Kasumi-1 (cell line): ENCODE results near the gene NANOGP8.
"Not testable (repeated sequence)": the region's sequence is repeated elsewhere in the genome, so short reads cannot be mapped to it uniquely, and the experiment has no call there.

Experiments used
- DNase-seq, 2 experiments: peaks; one replicate each; lab custom pipeline; 2025; lab: John Stamatoyannopoulos, UW

NANOGP8 gene

DNA sequence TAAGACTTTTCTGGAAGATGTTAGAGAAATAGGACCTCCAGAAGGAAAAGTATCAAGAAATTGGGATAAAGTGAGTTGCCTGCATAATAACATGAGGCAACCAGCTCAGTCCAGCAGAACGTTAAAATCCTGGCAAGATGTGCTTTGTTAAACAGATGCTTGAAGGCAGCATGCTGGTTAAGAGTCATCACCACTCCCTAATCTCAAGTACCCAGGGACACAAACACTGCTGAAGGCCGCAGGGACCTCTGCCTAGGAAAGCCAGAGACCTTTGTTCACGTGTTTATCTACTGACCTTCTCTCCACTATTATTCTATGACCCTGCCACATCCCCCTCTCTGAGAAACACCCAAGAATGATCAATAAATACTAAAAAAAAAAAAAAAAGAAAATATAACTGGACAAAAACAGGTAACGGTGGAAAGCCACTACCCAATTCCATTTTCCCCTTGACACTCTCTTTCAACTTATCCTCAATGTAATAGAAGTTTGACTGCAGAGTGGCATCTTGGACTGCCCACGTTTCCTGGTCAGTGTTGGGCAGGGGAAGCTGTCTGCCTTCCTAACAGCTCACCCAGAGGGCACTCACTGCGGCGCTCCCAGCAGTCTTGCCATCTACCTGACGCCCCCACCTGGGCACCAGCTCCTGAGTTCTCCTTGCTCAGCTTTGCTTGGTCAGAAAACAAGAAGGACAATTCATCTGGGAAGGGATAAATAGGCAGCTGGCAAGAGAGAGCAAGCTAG is at the start of gene NANOGP8:
TSS of gene NANOGP8 (minus strand) at position 120 of the 744 bp plus-strand sequence. CDS start 185 bp downstream, outside the sequence.
- not testable (repeated sequence) for DNase-seq

GRCh38 chr15:35134299-35134698 is 49.2 kb upstream of the NANOGP8 start:
- no peak for DNase-seq

DNA sequence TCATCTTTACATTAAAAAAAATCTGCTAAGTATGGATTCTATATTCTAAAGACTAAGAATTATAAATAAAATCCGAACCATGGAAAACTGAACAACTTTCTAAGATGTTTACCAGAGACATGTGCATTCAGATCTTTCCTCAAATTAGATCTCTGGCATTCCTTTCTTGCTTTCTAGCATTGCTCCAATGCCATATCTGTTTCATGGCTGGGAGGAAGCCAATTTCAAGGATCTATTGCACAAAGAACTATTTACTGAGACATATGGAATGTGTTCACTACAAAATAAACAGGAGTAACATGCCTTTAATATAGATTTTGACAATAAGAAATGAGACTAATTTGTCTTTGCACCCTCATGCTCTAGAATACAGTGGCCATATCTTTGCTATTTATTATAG is 45.1 kb upstream of the NANOGP8 start:
- no peak for DNase-seq

DNA sequence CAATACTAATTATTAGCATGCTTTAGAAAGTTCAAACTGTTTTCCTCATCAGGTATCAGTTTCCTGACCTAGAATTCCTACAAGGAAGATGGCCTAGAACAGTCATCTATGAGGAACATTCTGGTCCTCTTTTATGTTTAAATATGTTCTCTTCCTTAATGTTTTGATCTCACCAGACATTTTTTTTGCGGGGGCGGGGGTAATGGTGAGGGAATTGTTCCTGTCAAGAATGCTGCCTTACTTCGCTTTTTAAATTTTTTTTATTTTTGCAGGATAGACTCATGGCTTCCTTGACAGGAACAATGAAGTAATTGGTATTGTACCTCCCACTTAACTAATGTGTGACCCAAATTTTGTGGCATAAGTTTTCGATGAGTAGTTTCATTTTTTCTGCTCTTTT is 44.3 kb upstream of the NANOGP8 start:
- DNase-seq: no peak

- DNase-seq: no peak
Measured at GRCh38 chr15:35127717-35128116, 42.6 kb upstream of the NANOGP8 start.

GRCh38 chr15:35126236-35126635 is 41.1 kb upstream of the NANOGP8 start:
- DNase-seq: no peak

DNA sequence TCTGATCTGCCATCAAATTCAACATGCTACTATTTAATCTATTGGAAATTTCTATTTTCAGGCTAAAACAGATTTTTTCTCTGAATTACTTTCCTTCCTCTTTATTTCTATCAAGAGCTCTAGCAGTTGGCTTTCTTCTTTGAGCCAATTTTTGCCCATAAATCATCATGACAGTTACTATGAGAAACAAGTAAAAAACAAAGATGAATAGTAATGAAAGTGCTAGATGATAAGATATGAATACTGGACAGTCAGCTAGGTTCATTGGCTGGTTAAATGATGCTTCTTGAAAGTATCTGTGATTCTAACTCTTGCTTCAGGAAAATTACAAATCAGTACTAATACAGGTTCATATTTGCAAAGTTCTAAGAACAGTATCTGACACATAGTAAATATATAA is 38.6 kb upstream of the NANOGP8 start:
- no peak for DNase-seq

- DNase-seq: no peak
Measured at GRCh38 chr15:35121611-35122359, 36.7 kb upstream of the NANOGP8 start.

DNA sequence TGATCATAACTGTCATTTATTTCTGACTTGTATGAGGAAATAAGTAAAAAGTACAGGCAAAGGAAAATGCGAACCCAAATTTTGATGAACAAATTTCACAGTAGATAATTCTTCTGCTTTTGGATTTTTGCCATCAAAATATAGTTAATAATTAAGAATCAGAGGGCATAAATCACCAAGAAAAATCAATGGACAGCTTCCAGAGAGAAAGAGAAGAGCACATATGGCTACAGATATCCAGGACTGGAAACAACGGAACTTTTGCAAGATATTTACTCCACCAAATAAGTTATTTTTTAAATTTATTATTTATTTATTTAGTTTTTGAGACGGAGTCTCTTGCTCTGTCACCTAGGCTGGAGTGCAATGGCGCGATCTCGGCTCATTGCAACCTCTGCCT is 35.1 kb upstream of the NANOGP8 start:
- no peak for DNase-seq

- DNase-seq: no peak
Measured at GRCh38 chr15:35118960-35119359, 33.9 kb upstream of the NANOGP8 start.

DNA sequence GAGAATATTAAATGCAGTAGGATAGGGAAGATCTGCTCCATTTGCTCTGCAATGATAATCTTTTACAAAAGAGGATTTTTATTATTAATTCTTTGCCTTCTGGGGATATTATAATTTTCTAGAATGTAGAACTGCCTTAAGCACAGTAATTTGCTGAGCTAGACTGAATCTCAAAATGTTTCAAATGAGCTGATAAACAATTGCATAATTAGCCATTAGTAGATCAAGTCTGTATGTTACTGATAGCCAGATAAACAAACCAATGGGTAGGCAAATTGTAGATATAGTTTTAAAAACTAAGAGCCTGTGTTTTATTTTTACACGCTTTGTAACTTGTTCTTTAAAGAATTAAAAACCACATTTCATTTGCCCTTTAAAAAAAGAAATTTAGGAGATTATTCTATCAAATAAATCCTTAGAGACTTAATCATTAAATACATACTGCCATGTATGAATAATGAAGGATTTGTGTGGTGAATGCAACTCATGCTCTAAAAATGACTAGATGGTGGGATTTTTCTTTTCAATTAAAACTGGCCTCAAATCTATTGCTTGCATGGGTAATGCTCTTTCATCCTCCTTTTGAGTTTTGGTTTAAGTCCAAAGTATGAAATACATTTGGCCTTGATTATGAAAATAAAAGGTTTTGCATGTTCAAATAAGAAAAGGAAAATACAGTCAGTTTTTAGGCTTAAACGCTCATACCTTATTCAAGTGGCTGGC is 32.6 kb upstream of the NANOGP8 start:
- no peak for DNase-seq

GRCh38 chr15:35115155-35115725 is 30.1 kb upstream of the NANOGP8 start:
- no peak for DNase-seq

DNA sequence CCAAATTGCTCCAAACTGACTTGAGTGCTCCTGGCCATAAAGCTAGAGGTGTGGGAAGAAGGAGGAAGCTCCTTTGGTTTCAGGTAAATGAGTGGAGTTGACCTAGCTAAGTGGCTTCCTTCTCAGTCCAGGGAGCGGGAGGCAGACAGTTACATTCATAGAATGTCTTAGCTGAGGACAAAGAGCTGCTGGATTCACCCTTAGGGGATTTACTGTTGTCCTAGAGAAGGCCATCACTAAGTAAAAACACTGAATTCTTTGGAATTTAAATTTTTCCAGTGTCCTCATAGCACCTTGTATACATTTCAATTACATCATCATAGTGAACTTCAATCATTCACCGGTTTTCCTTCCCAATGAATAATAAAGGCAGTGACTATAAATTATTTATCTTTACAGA is 27.3 kb upstream of the NANOGP8 start:
- DNase-seq: no peak

GRCh38 chr15:35111861-35112260 is 26.8 kb upstream of the NANOGP8 start:
- no peak for DNase-seq

DNA sequence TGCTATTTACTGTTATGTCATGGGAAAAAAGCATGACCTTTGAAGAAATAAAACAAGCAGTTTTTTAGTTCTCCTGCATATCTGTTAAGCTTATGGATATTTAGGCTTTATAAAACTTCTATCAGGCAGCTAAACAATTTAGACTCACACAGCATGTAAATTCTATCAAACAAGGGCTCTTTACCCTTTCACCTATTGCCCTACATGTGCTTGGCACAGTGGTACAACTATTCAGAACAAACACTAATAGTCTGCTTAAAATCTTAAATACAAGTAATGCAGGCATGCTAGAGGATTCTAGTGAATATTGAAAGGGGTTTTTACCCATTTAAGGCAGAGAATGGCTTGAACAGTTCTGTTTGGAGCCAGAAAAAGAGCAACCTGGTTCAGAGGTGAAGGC is 23.4 kb upstream of the NANOGP8 start:
- no peak for DNase-seq

- no peak for DNase-seq
Measured at GRCh38 chr15:35107561-35107960, 22.5 kb upstream of the NANOGP8 start.

DNA sequence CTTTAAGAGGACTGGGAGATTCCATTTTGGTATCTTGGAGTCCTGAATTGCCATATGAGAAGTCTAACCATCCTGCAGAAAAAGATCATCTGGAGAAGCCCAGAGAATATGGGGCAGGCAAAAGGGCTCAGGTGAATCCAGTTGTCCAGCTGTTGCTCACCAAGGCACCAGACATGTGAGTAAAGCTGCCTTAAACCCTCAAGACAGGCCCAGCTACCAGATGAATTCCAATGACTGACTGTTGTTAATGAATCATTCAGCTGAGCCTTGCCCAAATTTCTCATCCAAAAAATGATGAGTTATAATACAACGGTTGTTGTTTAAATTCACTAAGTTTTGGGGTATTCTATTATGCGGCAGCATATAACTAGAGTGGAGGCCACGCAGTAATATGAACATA is 22.0 kb upstream of the NANOGP8 start:
- no peak for DNase-seq

GRCh38 chr15:35104526-35105147 is 19.5 kb upstream of the NANOGP8 start:
- DNase-seq: no peak

DNA sequence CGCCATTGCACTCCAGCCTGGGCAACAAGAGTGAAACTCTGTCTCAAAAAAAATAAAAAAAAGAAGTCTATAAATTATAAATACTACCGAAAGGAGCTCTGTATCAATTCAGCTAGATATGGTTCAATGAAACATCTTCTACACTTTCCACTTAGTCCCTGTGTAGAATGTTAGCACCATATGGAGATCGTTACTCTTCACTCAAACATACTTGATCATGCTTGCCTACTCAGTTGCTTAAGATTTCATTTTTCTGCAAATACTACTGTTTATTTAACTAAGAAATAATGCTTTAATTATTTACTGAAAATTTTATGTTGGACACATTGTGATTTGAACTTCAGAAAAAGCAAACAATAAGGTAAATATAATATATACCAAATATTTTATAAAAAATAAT is 17.1 kb upstream of the NANOGP8 start:
- no peak for DNase-seq

- no peak for DNase-seq
Measured at GRCh38 chr15:35101335-35101734, 16.2 kb upstream of the NANOGP8 start.

DNA sequence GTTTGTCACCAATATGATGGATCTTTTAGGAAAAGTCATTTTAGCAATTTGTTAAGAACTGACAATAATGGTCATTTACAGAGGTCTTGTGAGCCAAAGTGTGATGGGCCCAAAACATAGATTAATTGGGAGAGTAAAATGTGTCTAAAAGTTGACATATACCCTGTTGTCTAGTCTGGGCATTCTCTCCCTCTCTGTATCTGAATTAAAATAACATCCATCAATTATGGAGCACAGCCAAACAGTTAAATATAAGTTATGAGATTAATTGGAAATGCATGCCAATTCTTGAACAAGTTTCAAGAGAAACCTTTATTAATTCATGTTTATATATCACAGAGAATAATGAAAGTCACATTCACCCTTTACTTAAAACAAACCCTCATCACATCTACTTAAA is 13.6 kb upstream of the NANOGP8 start:
- no peak for DNase-seq

- no peak for DNase-seq
Measured at GRCh38 chr15:35095941-35096340, 10.8 kb upstream of the NANOGP8 start.
